ENCODE measurements around the gene RAI2.
"Not testable (repeated sequence)": the region's sequence is repeated elsewhere in the genome, so short reads cannot be mapped to it uniquely, and the experiment has no call there.

Gene RAI2

GRCh38 chrX:17788956-17789562, 72.0 kb downstream of the RAI2 start:
- no peak for TF ChIP-seq CTCF (IDR thresholded peaks at IDR 0.05)
- peaks cover 37% of the 10 kb centered on the region for H3K9me3 Mint-ChIP-seq
- no peak overlapping the region for H3K27ac Mint-ChIP-seq
- no peaks in the 10 kb centered on the region for H3K36me3 Mint-ChIP-seq (ENCODE audit: low read depth)
- H3K4me3 Mint-ChIP-seq: no peak overlapping the region
- DNase-seq: no peak
- H3K27me3 Mint-ChIP-seq (ENCODE audit: low read depth, poor library complexity): peaks cover 20% of the 10 kb centered on the region
- H3K4me1 Mint-ChIP-seq: peaks cover 5% of the 10 kb centered on the region

GRCh38 chrX:17788439-17788838, 72.7 kb downstream of the RAI2 start:
- Mint-ChIP-seq H3K4me3 (no peak overlapping the region), H3K27ac (no peak overlapping the region)
- DNase-seq: peak; percentile 30

GRCh38 chrX:17787557-17787956, 73.5 kb downstream of the RAI2 start:
- Mint-ChIP-seq H3K4me3 (no peak overlapping the region), H3K27ac (no peak overlapping the region), H3K4me1 (peaks cover 5% of the 10 kb centered on the region), H3K36me3 (ENCODE audit: low read depth) (no peaks in the 10 kb centered on the region), H3K27me3 (ENCODE audit: low read depth, poor library complexity) (peaks cover 18% of the 10 kb centered on the region), H3K9me3 (peaks cover 37% of the 10 kb centered on the region)
- DNase-seq: no peak
- no peak for TF ChIP-seq CTCF (IDR thresholded peaks at IDR 0.05)

More at GRCh38 chrX:17788439-17788838, 72.7 kb downstream of the RAI2 start:
- peaks cover 20% of the 10 kb centered on the region for H3K27me3 Mint-ChIP-seq (ENCODE audit: low read depth, poor library complexity)
- no peaks in the 10 kb centered on the region for H3K36me3 Mint-ChIP-seq (ENCODE audit: low read depth)
- TF ChIP-seq CTCF (IDR thresholded peaks at IDR 0.05): peak; percentile 53
- peaks cover 37% of the 10 kb centered on the region for H3K9me3 Mint-ChIP-seq
- H3K4me1 Mint-ChIP-seq: peaks cover 5% of the 10 kb centered on the region

- peak overlapping the region; percentile 34 for H3K4me3 Mint-ChIP-seq
- peaks cover 15% of the 10 kb centered on the region for H3K27me3 Mint-ChIP-seq (ENCODE audit: low read depth, poor library complexity)
- H3K36me3 Mint-ChIP-seq (ENCODE audit: low read depth); H3K4me1 Mint-ChIP-seq; DNase-seq; H3K27ac Mint-ChIP-seq: not testable (repeated sequence)
- H3K9me3 Mint-ChIP-seq: peaks cover 37% of the 10 kb centered on the region
Observed at GRCh38 chrX:17786554-17787347, 74.3 kb downstream of the RAI2 start.

GRCh38 chrX:17779434-17779833, 81.7 kb downstream of the RAI2 start:
- H3K27ac Mint-ChIP-seq: no peak overlapping the region
- TF ChIP-seq CTCF (IDR thresholded peaks at IDR 0.05): no peak
- H3K36me3 Mint-ChIP-seq (ENCODE audit: low read depth): no peaks in the 10 kb centered on the region
- no peak overlapping the region for H3K4me3 Mint-ChIP-seq
- no peaks in the 10 kb centered on the region for H3K4me1 Mint-ChIP-seq
- DNase-seq: no peak
- peaks cover 41% of the 10 kb centered on the region for H3K9me3 Mint-ChIP-seq
- peaks cover 4% of the 10 kb centered on the region for H3K27me3 Mint-ChIP-seq (ENCODE audit: low read depth, poor library complexity)

- Mint-ChIP-seq H3K9me3 (peaks cover 40% of the 10 kb centered on the region), H3K4me3 (no peak overlapping the region), H3K27me3 (ENCODE audit: low read depth, poor library complexity) (peaks cover 4% of the 10 kb centered on the region), H3K4me1 (no peaks in the 10 kb centered on the region), H3K36me3 (ENCODE audit: low read depth) (no peaks in the 10 kb centered on the region), H3K27ac (no peak overlapping the region)
- no peak for DNase-seq
- no peak for TF ChIP-seq CTCF (IDR thresholded peaks at IDR 0.05)
Observed at GRCh38 chrX:17778997-17779396, 82.1 kb downstream of the RAI2 start.
